T follicular helper cell (primary cell): ENCODE data around the gene TEX26.

Experiments used
- DNase-seq: peaks from one replicate; pipeline ENCODE4 v3.0.0-alpha.2; 2020; ENCODE audit warnings: low read depth

The TEX26 gene

GRCh38 chr13:31011901-31012654 lies 79.6 kb downstream of the TEX26 start:
- no peak for DNase-seq

- no peak for DNase-seq
Measured at GRCh38 chr13:31012655-31013024, 80.2 kb downstream of the TEX26 start.

- no peak for DNase-seq
Measured at GRCh38 chr13:31014456-31014855, 82.0 kb downstream of the TEX26 start.

- DNase-seq, result no peak
Measured at GRCh38 chr13:31015199-31015598, 82.7 kb downstream of the TEX26 start.

GRCh38 chr13:31016342-31017325 lies 84.2 kb downstream of the TEX26 start:
- DNase-seq, result no peak

- no peak for DNase-seq
Measured at GRCh38 chr13:31018511-31018910, 86.1 kb downstream of the TEX26 start.

- no peak for DNase-seq
Measured at GRCh38 chr13:31020996-31021395, 88.5 kb downstream of the TEX26 start.

GRCh38 chr13:31022288-31022895 lies 89.9 kb downstream of the TEX26 start:
- DNase-seq, result no peak

GRCh38 chr13:31022928-31023530 lies 90.6 kb downstream of the TEX26 start:
- no peak for DNase-seq
